NCI-H226 (cell line): ENCODE results near the gene PCNX4.

ENCODE experiments used
- DNase-seq: peaks from one replicate; pipeline ENCODE4 v3.0.0-alpha.2; 2015

PCNX4 gene

DNA sequence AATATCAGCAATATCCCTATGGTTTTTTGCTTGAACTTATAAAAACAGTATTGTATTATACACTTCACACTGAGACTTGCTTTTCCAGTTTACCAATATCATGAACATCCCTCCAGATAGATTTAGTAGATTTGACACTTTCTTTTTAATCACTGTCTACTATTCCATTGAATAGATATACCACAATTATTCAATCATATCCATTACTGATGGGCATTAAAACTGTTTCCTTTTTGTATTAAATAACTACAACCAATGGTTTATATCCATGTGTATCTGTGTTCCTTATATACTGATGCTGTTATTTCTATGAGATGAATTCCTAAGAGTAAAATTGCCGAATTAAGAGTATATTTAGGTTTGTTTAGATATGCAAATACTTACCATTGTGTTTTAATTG, 86.4 kb downstream of the PCNX4 start:
- DNase-seq = no peak

- no peak for DNase-seq
Measured at GRCh38 chr14:60178820-60179219, 87.1 kb downstream of the PCNX4 start.

DNA sequence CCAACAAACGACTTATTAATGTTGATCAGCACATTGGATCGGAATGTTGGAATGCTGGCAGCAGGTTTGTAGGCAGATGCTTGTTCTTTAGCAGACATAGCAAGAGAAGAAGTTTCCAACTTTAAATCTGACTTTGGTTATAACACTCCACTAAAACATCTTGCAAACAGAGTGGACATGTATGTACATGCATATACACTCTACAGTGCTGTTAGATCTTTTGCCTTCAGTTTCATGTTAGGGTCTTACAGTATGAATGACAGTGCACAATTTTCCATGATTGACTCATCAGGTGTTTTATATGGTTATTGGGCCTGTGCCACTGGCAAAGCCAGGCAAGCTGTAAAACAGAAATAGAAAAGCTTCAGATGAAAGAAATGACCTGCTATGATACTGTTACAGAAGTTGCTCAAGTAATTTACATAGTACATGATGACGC, 87.7 kb downstream of the PCNX4 start:
- DNase-seq = peak; percentile 59

- DNase-seq = no peak
Measured at GRCh38 chr14:60183138-60183537, 91.4 kb downstream of the PCNX4 start.

GRCh38 chr14:60183741-60184140, 92.0 kb downstream of the PCNX4 start:
- no peak for DNase-seq

- peak; percentile 28 for DNase-seq
Measured at GRCh38 chr14:60184146-60184904, 92.6 kb downstream of the PCNX4 start.

GRCh38 chr14:60184905-60185555, 93.3 kb downstream of the PCNX4 start:
- DNase-seq = no peak

GRCh38 chr14:60188115-60188514, 96.4 kb downstream of the PCNX4 start:
- DNase-seq = no peak

DNA sequence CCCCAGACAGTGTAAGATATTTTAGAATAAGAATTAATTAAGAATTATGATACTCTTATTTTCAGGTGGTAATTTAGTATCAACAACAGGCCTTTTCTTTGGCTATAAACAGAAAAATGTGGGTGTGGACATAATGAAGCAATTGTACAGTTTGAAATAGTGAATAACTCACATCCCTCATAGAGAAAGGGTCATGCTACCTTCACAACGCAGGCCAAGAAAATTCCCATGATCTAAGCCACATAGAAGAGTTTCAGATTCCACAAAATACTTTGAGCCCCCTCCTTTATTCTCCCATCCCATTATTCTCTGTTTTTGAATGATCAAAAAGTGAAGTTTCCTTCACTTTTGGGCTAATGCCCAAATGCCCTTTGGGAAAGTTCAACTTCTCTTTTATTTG, 97.0 kb downstream of the PCNX4 start:
- no peak for DNase-seq

DNA sequence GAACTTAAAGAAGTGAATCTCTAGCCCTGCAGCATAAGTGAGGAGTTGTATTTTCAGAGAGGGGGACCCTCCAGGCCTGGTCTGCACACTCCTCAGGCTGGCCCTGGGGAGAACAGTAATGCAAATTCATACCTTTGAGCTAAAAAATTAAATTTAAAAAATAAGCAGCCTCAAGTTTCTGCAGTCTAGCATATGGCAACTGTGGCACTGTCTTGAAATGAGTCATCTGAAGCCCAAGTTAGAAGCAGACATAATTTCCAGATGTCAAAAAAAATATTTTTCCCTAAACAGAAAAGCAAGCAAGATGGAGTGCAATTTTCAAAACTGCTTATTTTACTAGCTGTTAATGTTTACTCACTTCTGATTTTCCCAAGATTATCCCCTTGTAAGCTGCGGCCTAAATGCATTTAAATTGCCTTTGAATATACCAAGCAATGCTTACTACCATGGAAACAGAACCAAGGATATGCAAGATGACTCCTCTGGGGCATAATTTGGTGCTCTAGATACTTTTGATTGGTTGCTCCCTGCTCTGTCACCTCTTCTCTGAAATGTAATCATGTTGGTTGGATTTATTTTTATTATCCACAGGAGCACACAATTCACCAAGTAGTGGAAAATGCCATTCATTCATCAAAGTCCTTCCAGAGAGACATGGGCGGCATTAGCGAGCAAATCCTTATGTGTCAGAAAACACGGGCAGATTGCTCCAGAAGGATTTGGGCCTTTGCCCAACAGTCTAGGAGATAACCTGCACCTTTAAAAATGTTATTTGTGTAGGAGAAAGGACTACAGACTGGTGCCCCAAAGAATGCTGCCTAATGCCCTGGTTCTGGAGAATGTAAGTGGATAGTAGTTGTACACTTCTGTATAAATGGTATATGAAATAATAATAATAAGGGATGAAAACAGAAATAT, 98.5 kb downstream of the PCNX4 start:
- no peak for DNase-seq

DNA sequence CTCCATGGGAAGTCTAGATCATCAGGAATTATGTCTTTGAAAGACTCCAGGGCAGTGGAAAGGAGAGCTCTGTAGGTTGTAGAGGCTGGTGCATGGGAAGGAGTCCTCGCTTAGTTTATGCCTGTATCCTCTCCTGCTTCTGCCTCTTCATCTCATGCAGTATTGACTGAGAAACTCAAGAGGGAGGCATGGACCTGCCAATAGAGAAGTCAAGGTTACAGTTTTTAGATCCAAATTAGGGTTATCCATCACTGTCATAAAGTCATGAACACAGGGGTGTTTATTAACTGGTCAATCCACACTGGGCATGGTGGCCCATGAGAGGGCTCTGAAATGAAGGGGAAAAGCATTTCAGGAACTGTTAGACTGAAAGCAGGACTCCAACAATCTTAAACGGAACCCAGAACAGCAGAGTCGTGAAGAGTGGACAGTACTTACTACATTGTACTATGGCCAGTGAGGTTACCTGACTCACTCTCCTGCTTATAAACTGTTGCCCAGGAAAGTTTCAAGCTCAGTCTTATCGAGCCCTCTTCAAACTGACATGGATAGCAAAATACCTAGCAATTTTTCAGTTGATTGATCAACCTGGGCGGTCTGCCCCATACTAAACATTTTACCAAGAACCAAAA, 103.6 kb downstream of the PCNX4 start:
- no peak for DNase-seq

DNA sequence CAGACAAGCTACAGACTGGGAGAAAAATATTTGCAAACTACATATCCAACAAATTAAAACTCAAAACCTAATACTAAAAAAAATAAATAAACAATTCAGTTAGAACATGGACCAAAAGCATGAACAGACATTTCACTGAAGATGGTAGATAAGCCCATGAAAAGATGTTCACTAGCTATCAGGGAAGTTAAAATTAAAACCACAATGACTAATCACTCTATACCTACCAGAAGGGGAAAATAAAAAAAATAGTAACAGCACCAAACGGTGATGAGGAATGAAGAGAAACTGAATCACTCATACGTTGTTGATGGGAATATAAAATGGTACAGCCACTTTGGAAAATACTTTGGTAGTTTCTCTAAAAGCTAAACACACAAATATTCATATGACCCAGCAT, 104.6 kb downstream of the PCNX4 start:
- no peak for DNase-seq

DNA sequence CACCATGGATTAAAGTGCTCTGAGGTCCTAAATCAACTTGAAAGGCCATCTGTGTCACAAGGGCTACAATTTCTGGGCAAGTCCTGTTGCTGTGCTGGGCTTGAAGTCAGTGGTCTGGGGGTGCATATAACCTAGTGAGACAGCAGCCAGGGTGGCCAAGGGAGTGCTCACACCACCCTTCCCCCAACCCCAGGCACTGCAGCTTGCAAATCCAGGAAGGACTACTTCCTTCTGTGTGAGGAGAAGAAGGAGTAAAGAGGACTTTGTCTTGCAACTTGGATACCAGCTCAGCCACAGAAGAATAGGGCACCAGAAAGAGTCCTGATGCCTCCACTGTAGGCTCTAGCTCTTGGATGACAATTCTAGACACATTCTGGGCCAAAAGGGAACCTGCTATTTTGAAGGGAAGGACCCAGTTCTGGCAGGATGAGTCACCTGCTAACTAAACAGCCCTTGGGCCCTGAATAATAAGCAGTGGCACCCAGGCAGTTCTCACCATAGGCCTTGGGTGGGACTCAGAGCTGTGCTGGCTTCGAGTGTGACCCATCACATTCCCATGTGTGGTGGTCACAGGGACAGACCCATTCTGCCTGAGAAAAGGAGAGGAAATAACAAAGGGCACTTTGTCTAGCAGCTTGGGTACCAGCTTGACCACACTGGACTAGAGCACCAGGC, 106.0 kb downstream of the PCNX4 start:
- DNase-seq = no peak

GRCh38 chr14:60199321-60199720, 107.6 kb downstream of the PCNX4 start:
- no peak for DNase-seq

DNA sequence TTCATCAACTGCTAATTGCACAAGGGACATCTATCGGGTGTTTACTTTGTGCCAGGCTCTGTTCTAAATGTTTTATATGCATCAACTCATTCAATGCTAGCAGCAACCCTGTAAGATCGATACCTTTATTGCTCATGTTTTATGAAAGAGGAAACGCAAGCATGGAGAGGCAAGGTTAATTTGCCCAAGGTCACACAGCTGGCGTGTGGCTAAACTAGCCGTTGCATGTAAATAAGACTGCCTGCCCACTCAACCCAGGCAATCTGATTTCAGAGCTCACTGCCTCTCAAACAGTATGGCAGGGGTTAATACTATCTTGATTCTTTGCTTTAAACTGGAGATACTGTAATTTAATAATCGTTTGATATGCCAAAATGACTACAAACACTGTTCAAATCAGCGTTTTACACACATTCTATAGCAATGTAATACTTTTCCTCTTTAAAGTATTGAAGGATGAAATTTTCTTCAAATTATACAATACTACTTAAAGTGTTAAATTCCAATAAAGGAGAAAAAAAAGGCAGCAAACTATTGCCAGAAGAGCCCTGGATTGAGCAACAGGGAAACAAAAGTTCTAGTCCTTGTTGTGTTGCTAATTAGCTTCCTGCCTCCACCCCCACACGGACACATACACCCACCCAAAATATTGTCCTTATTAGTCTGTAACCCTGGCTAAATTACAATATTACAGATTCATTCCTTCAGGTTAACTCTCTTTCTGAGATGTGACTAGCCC, 112.5 kb downstream of the PCNX4 start:
- DNase-seq = no peak

DNA sequence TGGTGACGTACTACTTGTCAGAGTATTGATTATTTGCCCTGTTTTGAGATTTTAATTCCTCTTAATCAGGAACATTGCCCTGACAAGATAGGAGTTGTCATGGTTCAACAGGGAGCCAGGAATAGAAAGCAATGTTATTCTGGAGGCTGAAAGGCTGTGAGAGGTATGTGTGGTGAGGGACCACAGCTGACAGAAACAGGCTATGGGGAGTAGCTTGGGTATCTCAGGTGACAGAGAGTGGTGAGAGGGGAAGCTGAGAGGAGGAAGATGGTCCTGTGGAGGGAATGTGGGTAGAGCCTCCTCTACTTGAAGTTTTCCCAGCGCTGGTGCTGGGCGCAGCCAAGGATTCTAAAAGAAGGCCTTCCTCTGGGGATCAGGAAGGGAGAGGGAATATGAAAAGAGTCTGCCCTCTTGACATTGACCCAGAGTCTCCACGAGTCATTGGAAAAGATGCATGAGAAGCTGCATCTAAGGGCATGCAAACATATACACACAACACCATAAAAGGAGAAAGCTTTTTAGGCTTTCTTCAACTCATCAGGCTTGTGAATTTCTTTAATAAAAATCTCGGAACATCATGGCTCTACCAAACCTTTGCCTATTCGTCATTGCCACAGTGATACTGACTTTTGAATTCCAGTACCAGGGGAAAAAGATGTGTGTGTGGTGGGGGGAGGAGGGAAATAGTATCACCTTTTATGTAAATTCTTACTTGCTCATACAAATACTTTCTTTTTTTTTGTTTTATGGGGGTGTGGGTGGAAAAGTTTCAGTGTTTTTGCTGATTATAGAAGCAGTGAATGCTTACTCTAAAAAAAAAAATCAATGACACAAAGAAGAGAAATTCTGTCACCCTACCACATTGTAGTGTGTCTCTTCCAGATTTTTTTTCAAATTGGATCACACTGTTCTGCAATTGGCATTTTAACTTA, 113.4 kb downstream of the PCNX4 start:
- no peak for DNase-seq

DNA sequence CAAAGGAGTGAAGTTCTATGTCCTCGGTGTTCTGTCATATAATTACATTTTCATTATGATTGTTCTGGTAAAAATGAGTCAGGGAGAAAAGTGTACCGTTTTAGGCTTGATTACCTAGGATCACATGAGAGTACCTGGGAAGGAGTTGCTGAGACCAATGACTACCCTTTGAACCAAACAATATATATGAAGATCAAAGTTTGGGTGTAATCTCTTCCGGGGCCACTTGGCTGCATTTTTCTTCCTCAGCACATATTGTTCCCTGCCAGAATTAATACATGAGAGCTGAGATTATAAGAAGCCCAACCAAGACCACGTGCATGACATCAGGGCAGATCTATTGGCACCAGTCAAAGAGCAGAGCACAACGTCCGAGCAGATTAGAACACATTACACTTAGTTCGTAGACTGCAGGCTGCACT, 114.5 kb downstream of the PCNX4 start:
- DNase-seq = no peak

GRCh38 chr14:60206837-60207533, 115.3 kb downstream of the PCNX4 start:
- DNase-seq = no peak

DNA sequence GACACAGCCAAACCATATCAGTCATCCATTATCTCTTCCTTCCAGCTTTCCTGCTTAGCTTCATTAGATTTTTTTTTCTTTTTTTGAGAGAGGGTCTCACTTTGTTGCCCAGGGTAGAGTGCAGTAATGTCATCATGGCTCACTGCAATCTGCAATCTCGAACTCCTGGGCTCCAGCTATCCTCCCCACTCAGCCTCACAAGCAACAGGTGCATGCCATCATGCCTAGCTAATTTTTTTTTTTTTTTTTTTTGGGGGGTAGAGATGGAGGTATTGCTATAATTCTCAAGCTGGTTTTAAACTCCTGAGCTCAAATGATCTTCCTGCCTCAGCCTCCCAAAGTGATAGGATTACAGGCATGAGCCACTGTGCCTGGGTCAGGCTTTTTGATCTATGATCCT, 119.0 kb downstream of the PCNX4 start:
- DNase-seq = no peak

GRCh38 chr14:60211153-60211552, 119.4 kb downstream of the PCNX4 start:
- DNase-seq = no peak
